Sigmoid colon (tissue), 4 donors: ENCODE measurements around the gene VAV3.

Source experiments
- POLR2A ChIP-seq, 2 donors: fragments of 450-650 bp; IDR thresholded peaks; one replicate each; pipeline ENCODE4 v1.6.1; 2016; ENCODE audit warnings: antibody characterized with exemption in 2 of 2, mild to moderate bottlenecking in 2 of 2, moderate library complexity in 2 of 2
- POLR2AphosphoS5 ChIP-seq, 4 donors: sonication (generic); formaldehyde crosslinking; IDR thresholded peaks; one replicate each; pipeline ENCODE4 v1.6.1; 2017; ENCODE audit warnings: antibody characterized with exemption in 4 of 4
- TF ChIP-seq, protein P1 (sequence below), 4 experiments: fragments of 450-650 bp in 3 of 4; fragments of 200-600 bp in 1 of 4; IDR thresholded peaks; one replicate each; pipeline ENCODE4 v1.5.1; 2016 to 2019; ENCODE audit warnings: antibody characterized with exemption in 4 of 4, mild to moderate bottlenecking in 3 of 4, moderate library complexity in 2 of 4

GRCh38 chr1:107940701-107941100, 24.3 kb downstream of the VAV3 start:
- TF ChIP-seq POLR2AphosphoS5 (IDR thresholded peaks at IDR 0.05) (no peak), POLR2A (IDR thresholded peaks at IDR 0.05) (no peak)
- TF ChIP-seq, protein P1, sequence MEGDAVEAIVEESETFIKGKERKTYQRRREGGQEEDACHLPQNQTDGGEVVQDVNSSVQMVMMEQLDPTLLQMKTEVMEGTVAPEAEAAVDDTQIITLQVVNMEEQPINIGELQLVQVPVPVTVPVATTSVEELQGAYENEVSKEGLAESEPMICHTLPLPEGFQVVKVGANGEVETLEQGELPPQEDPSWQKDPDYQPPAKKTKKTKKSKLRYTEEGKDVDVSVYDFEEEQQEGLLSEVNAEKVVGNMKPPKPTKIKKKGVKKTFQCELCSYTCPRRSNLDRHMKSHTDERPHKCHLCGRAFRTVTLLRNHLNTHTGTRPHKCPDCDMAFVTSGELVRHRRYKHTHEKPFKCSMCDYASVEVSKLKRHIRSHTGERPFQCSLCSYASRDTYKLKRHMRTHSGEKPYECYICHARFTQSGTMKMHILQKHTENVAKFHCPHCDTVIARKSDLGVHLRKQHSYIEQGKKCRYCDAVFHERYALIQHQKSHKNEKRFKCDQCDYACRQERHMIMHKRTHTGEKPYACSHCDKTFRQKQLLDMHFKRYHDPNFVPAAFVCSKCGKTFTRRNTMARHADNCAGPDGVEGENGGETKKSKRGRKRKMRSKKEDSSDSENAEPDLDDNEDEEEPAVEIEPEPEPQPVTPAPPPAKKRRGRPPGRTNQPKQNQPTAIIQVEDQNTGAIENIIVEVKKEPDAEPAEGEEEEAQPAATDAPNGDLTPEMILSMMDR (IDR thresholded peaks at IDR 0.05) = no peak
